GM20000 (cell line): ENCODE data around the gene EGLN1.
"Not testable (repeated sequence)": the region's sequence is repeated elsewhere in the genome, so short reads cannot be mapped to it uniquely, and the experiment has no call there.

Experiments used
- DNase-seq: peaks from one replicate; pipeline ENCODE4 v3.0.0; 2012; ENCODE audit warnings: low spot score
- CTCF ChIP-seq: IDR thresholded peaks from 2 replicates; pipeline ENCODE4 v1.5.1; 2012; ENCODE audit warnings: mild to moderate bottlenecking, control low read depth; ENCODE audit errors: extremely low read depth, missing control alignments

EGLN1 gene

GRCh38 chr1:231357187-231357772, 64.8 kb downstream of the EGLN1 start:
- DNase-seq: no peak
- no peak for TF ChIP-seq CTCF

- no peak for DNase-seq
- no peak for TF ChIP-seq CTCF
These were observed 66.9 kb downstream of the EGLN1 start for GRCh38 chr1:231355171-231355570.

GRCh38 chr1:231354330-231355020, 67.6 kb downstream of the EGLN1 start:
- DNase-seq: no peak
- TF ChIP-seq CTCF: no peak

- TF ChIP-seq CTCF: no peak
These were observed 69.0 kb downstream of the EGLN1 start for GRCh38 chr1:231353086-231353485.

GRCh38 chr1:231351816-231352215, 70.3 kb downstream of the EGLN1 start:
- TF ChIP-seq CTCF: no peak
- DNase-seq: no peak

More at GRCh38 chr1:231353086-231353485, 69.0 kb downstream of the EGLN1 start:
- no peak for DNase-seq

GRCh38 chr1:231348856-231349255, 73.2 kb downstream of the EGLN1 start:
- DNase-seq: not testable (repeated sequence)

GRCh38 chr1:231348442-231348841, 73.6 kb downstream of the EGLN1 start:
- DNase-seq: no peak
- TF ChIP-seq CTCF: no peak

GRCh38 chr1:231347961-231348360, 74.1 kb downstream of the EGLN1 start:
- DNase-seq: no peak
- TF ChIP-seq CTCF: no peak
